ENCODE data around the gene STX3. TPM values are rescaled to one million over a fixed set of nuclear protein-coding genes. Genes with fewer than 3 reads are reported as not detected.

Gene STX3
- total and polyA plus RNA-seq, 2 experiments from 2014 or later = 19.0 to 65.5 TPM

GRCh38 chr11:59770319-59770718, 15.1 kb downstream of the STX3 start (continued):
- TF ChIP-seq REST (IDR thresholded peaks at IDR 0.05; ENCODE audit: unreplicated experiment) (no peak), POLR2AphosphoS5 (IDR thresholded peaks at IDR 0.05; ENCODE audit: low read depth) (no peak), ETS1 (IDR thresholded peaks at IDR 0.05) (no peak), EZH2phosphoT487 (IDR thresholded peaks at IDR 0.05; ENCODE audit: unreplicated experiment) (no peak)

GRCh38 chr11:59770869-59771268, 15.7 kb downstream of the STX3 start:
- Mint-ChIP-seq H3K4me1 (peaks cover 10% of the 10 kb centered on the region), H3K36me3 (ENCODE audit: low read depth) (peaks cover 22% of the 10 kb centered on the region; the same call in 2 of the 3 replicates), H3K27me3 (ENCODE audit: insufficient read depth, low read depth, poor library complexity) (peaks cover 1% of the 10 kb centered on the region), H3K9me3 (no peaks in the 10 kb centered on the region), H3K4me3 (no peak overlapping the region), H3K27ac (0 out of 2 replicates have a peak overlapping the region, but pooled peaks have one; percentile 9)
- H3K36me3 ChIP-seq (ENCODE audit: insufficient read depth) = no peaks in the 10 kb centered on the region; the same call in 1 of the 2 replicates
- H3K27ac ChIP-seq (ENCODE audit: low read depth) = no peak overlapping the region
- DNase-seq (ENCODE audit: low spot score) (no peak), ATAC-seq (no peak)
- no peaks in the 10 kb centered on the region for H3K27me3 ChIP-seq (ENCODE audit: insufficient read depth)
- H3K4me1 ChIP-seq (ENCODE audit: insufficient read depth) = peaks cover 3% of the 10 kb centered on the region; the same call in 1 of the 2 replicates
- no peak overlapping the region for H2AFZ ChIP-seq
- no peak overlapping the region for H3K4me2 ChIP-seq
- peaks cover 30% of the 10 kb centered on the region for H4K20me1 ChIP-seq (replicated peaks; ENCODE audit: insufficient read depth)
- H3K79me2 ChIP-seq (replicated peaks; ENCODE audit: insufficient read depth) = peaks cover 58% of the 10 kb centered on the region
- H3K9me2 ChIP-seq (ENCODE audit: insufficient read depth) = no peaks in the 10 kb centered on the region
- H3K4me3 ChIP-seq = no peak overlapping the region
- H3F3A ChIP-seq (replicated peaks; ENCODE audit: low read depth) = no peaks in the 10 kb centered on the region
- TF ChIP-seq NANOG (IDR thresholded peaks at IDR 0.05; ENCODE audit: borderline replicate concordance) = no peak
- no peak for TF ChIP-seq ZNF114 (CRISPR knock-in tag; IDR thresholded peaks at IDR 0.05)
- no peak for TF ChIP-seq ETS1 (IDR thresholded peaks at IDR 0.05)
- TF ChIP-seq JUNB (IDR thresholded peaks at IDR 0.05; ENCODE audit: unreplicated experiment) = no peak
- no peak for TF ChIP-seq CREB1 (CRISPR knock-in tag; IDR thresholded peaks at IDR 0.05; ENCODE audit: low read depth)
- no peak for TF ChIP-seq POLR2AphosphoS5 (IDR thresholded peaks at IDR 0.05; ENCODE audit: low read depth)
- TF ChIP-seq ZNF462 (CRISPR knock-in tag; IDR thresholded peaks at IDR 0.05) = no peak
- no peak for TF ChIP-seq EZH2 (IDR thresholded peaks at IDR 0.05; ENCODE audit: low read depth, unreplicated experiment)
- no peak for TF ChIP-seq CTCF (conservative IDR thresholded peaks at IDR 0.05; ENCODE audit: low read depth in 2 of 2)
- no peak for TF ChIP-seq EZH2phosphoT487 (IDR thresholded peaks at IDR 0.05; ENCODE audit: unreplicated experiment)
